SK-N-MC (cell line): ENCODE results near the gene TOM1L2.

ENCODE experiments used
- EZH2 ChIP-seq: fragments of 200-600 bp; sonication (generic); IDR thresholded peaks from one replicate; pipeline ENCODE4 v1.6.1; 2017; ENCODE audit warnings: antibody characterized with exemption
- POLR2AphosphoS5 ChIP-seq: IDR thresholded peaks from 2 replicates; pipeline ENCODE4 v1.6.1; 2012; ENCODE audit warnings: mild to moderate bottlenecking, low read depth, low read length, borderline replicate concordance

- TF ChIP-seq POLR2AphosphoS5 (no peak), EZH2 (no peak)
These were observed 177.8 kb downstream of the TOM1L2 start for GRCh38 chr17:17794382-17794781.
